B cell (primary cell): ENCODE data around the gene LMTK3. TPM values are rescaled to one million over a fixed set of nuclear protein-coding genes. Genes with fewer than 3 reads are reported as not detected.

ENCODE experiments used
- ATAC-seq: fragments of 200-7000 bp; cut with Tn5 transposase; one replicate; pipeline ENCODE4 v1.10.0; 2021; ENCODE audit warnings: low read depth, mild to moderate bottlenecking, moderate number of reproducible peaks, moderate library complexity
- CTCF ChIA-PET: fragments of 350-600 bp; sonication (Branson Sonifier 250); formaldehyde crosslinking; loops from one replicate; lab custom pipeline; 2021; ENCODE audit warnings: antibody characterized with exemption, inconsistent platforms; lab: Charles Lee
- POLR2A ChIA-PET: fragments of 350-600 bp; sonication (Branson Sonifier 250); formaldehyde crosslinking; loops from one replicate; lab custom pipeline; 2021; ENCODE audit warnings: antibody characterized with exemption; lab: Charles Lee
- DNase-seq: peaks from one replicate; pipeline ENCODE4 v3.0.0; 2013
- H2AFZ ChIP-seq: 2 replicates; pipeline ENCODE4 v1.6.1; 2012; ENCODE audit warnings: mild to moderate bottlenecking, low read depth, low read length; ENCODE audit not compliant: insufficient read depth, poor library complexity, severe bottlenecking
- H3K27ac ChIP-seq, 2 donors: 1 replicate in 1 of 2; 2 replicates in 1 of 2; pipeline ENCODE4 v1.5.1; 2012 to 2013; ENCODE audit warnings: low read length in 2 of 2, mild to moderate bottlenecking in 2 of 2, moderate library complexity in 1 of 2
- H3K27me3 ChIP-seq, 4 experiments: fragments of 200-600 bp in 1 of 4; sonication (generic) in 1 of 4; replicated peaks in 1 of 4; 1 replicate in 2 of 4; 2 replicates in 2 of 4; pipeline versions ENCODE4 v1.6.1 to v1.7.0; 2013 to 2016; ENCODE audit warnings: low read length in 3 of 4, mild to moderate bottlenecking in 2 of 4, mixed read lengths in 1 of 4, moderate library complexity in 1 of 4; ENCODE audit not compliant: insufficient read depth in 4 of 4, control insufficient read depth in 3 of 4; ENCODE audit errors: control extremely low read depth in 1 of 4
- H3K36me3 ChIP-seq, 2 experiments: replicated peaks in 1 of 2; 1 replicate in 1 of 2; 2 replicates in 1 of 2; pipeline versions ENCODE4 v1.6.1 to v1.7.1; 2013; ENCODE audit warnings: low read length in 1 of 2; ENCODE audit not compliant: insufficient read depth in 2 of 2, control insufficient read depth in 1 of 2; ENCODE audit errors: control extremely low read depth in 1 of 2, extremely low read depth in 1 of 2
- H3K4me1 ChIP-seq, 2 donors: fragments of 200-600 bp in 1 of 2; sonication (generic) in 1 of 2; 1 replicate in 1 of 2; 2 replicates in 1 of 2; pipeline versions ENCODE4 v1.5.1 to v1.6.1; 2013 to 2017; ENCODE audit warnings: low read length in 2 of 2; ENCODE audit not compliant: control insufficient read depth in 2 of 2, insufficient read depth in 2 of 2
- H3K4me2 ChIP-seq: replicated peaks from 2 replicates; pipeline ENCODE3; 2012; ENCODE audit warnings: mild to moderate bottlenecking, low read depth, low read length; ENCODE audit not compliant: poor library complexity, severe bottlenecking
- H3K4me3 ChIP-seq, 5 experiments: fragments of 200-600 bp in 1 of 5; sonication (generic) in 1 of 5; 1 replicate in 3 of 5; 2 replicates in 2 of 5; pipeline versions ENCODE4 v1.5.1 to v1.7.0; 2011 to 2016; ENCODE audit warnings: low read length in 4 of 5, mild to moderate bottlenecking in 4 of 5, low read depth in 2 of 5, control low read depth in 1 of 5, moderate library complexity in 1 of 5; ENCODE audit not compliant: insufficient read depth in 1 of 5; ENCODE audit errors: control extremely low read depth in 1 of 5, extremely low read depth in 1 of 5
- H3K79me2 ChIP-seq: fragments of 200-600 bp; sonication (generic); one replicate; pipeline ENCODE4 v1.6.0; 2016; ENCODE audit warnings: low read length; ENCODE audit not compliant: control insufficient read depth, insufficient read depth
- H3K9ac ChIP-seq: fragments of 200-600 bp; sonication (generic); 2 replicates; pipeline ENCODE4 v1.6.1; 2017; ENCODE audit warnings: mild to moderate bottlenecking, low read length, moderate library complexity
- H3K9me3 ChIP-seq, 3 donors: one replicate each; pipeline versions ENCODE4 v1.6.1 to v1.7.1; 2013; ENCODE audit warnings: low read length in 2 of 3; ENCODE audit not compliant: control insufficient read depth in 2 of 3, insufficient read depth in 1 of 3; ENCODE audit errors: control extremely low read depth in 1 of 3
- H4K20me1 ChIP-seq: 2 replicates; pipeline ENCODE4 v1.6.0; 2012; ENCODE audit warnings: mild to moderate bottlenecking, low read length; ENCODE audit not compliant: insufficient read depth, control insufficient read depth, poor library complexity, severe bottlenecking
- H3K27ac Mint-ChIP-seq: one replicate; pipeline ENCODE4 v1.8.0; 2021; ENCODE audit warnings: mixed read lengths
- H3K27me3 Mint-ChIP-seq: one replicate; pipeline ENCODE4 v1.8.0; 2021; ENCODE audit warnings: mixed read lengths
- H3K4me1 Mint-ChIP-seq: one replicate; pipeline ENCODE4 v1.8.0; 2021; ENCODE audit warnings: mixed read lengths
- H3K4me3 Mint-ChIP-seq: one replicate; pipeline ENCODE4 v1.8.0; 2021; ENCODE audit warnings: mixed read lengths
- H3K9me3 Mint-ChIP-seq: one replicate; pipeline ENCODE4 v1.8.0; 2022; ENCODE audit warnings: mixed read lengths; ENCODE audit not compliant: insufficient read depth
- EZH2 ChIP-seq: IDR thresholded peaks from 2 replicates; pipeline ENCODE4 v1.6.1; 2012; ENCODE audit warnings: borderline replicate concordance, low read depth, mild to moderate bottlenecking, moderate library complexity, low read length; ENCODE audit not compliant: insufficient read depth, poor library complexity, severe bottlenecking
- WGBS: methylation state at CpG from one replicate; pipeline ENCODE4 v1.1.5; 2013; ENCODE audit warnings: missing lambda C conversion rate; ENCODE audit not compliant: insufficient coverage; 5-methylcytosine and 5-hydroxymethylcytosine counted together
- intact Hi-C: fragments of 100-400 bp; cut with micrococcal nuclease; formaldehyde crosslinking; loops from one replicate; pipeline ENCODE4 v1.10.0; 2022
- polyA plus RNA-seq: library from polyadenylated mRNA; depleted of rRNA; stranded (reverse); fragments of >200 nt; gene quantifications from 2 replicates; pipeline ENCODE4 v1.2.3, GENCODE V29; 2012
- total RNA-seq, 2 donors: library from RNA; stranded (reverse); fragments of 120-200 nt in 1 of 2; gene quantifications; 1 replicate in 1 of 2; 2 replicates in 1 of 2; pipeline versions ENCODE4 v1.2.3 to v1.2.4, GENCODE V29; 2013 to 2022
- TF ChIP-seq, protein P1 (sequence below): fragments of 200-600 bp; IDR thresholded peaks from one replicate; pipeline ENCODE4 v1.8.0; 2022; ENCODE audit warnings: antibody characterized with exemption, mild to moderate bottlenecking

LMTK3 gene
- total and polyA plus RNA-seq, 2 donors (not counting 1 experiment from before 2014, with no cell fraction given) = 0.19 to 1.6 TPM

DNA sequence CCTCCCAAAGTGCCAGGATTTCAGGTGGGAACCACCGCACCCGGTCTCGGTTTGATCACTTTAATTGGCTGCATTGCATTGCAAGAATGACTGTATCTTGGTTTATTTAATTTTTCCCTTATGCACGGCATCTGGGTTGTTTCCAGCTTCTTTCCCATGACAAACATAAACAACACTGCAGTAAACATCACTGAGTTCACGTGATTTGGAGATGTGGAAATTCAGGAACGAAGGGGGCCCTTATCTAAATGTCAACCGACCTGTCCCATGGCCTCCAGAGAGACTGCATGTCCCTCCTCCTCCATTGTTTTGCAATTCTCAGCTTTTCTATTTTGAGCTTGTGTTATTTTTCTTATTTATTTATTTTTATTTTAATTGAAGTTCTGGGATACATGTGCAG is 25.9 kb upstream of the LMTK3 start:
- Histone ChIP-seq H3K9me3 (no peaks in the 10 kb centered on the region), H3K27me3 (no peaks in the 10 kb centered on the region), H2AFZ (no peak overlapping the region), H3K4me2 (no peak overlapping the region), H3K36me3 (no peaks in the 10 kb centered on the region), H3K9ac (no peak overlapping the region), H3K27ac (no peak overlapping the region), H4K20me1 (no peaks in the 10 kb centered on the region), H3K4me3 (no peak overlapping the region), H3K79me2 (no peaks in the 10 kb centered on the region), H3K4me1 (no peaks in the 10 kb centered on the region)
- intact Hi-C loops = no loop called here
- Mint-ChIP-seq H3K9me3 (no peaks in the 10 kb centered on the region), H3K4me3 (no peak overlapping the region), H3K4me1 (no peaks in the 10 kb centered on the region), H3K27me3 (peaks cover 4% of the 10 kb centered on the region), H3K27ac (no peak overlapping the region)
- TF ChIP-seq, protein P1, sequence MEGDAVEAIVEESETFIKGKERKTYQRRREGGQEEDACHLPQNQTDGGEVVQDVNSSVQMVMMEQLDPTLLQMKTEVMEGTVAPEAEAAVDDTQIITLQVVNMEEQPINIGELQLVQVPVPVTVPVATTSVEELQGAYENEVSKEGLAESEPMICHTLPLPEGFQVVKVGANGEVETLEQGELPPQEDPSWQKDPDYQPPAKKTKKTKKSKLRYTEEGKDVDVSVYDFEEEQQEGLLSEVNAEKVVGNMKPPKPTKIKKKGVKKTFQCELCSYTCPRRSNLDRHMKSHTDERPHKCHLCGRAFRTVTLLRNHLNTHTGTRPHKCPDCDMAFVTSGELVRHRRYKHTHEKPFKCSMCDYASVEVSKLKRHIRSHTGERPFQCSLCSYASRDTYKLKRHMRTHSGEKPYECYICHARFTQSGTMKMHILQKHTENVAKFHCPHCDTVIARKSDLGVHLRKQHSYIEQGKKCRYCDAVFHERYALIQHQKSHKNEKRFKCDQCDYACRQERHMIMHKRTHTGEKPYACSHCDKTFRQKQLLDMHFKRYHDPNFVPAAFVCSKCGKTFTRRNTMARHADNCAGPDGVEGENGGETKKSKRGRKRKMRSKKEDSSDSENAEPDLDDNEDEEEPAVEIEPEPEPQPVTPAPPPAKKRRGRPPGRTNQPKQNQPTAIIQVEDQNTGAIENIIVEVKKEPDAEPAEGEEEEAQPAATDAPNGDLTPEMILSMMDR = no peak
- no peak for TF ChIP-seq EZH2
- DNase-seq (no peak), ATAC-seq (no peak)
- CTCF ChIA-PET = interaction anchor here (0.6 kb wide), 1 partner anchor 29 kb away, joined by 3 read pairs; no protein-coding TSS in a partner anchor
- WGBS = no CpG with 5 or more reads among the region's 7 CpGs
- POLR2A ChIA-PET = no interaction called here

DNA sequence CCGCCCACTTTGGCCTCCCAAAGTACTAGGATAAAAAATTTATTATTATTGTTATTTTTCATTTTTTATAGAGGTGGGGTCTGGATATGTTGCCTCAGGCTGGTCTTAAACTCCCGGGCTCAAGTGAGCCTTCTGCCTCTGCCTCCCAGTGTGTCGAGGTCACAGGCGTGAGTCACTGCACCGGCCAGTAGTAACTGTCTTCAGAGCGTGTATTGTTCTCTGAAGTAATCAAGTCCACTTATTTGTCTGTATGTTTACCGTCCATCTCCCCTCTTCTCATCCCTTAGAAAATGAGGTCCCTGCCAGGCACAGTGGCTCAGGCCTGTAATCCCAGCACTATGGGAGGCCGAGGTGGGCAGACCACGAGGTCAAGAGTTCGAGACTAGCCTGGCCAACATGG is 22.1 kb upstream of the LMTK3 start:
- H3K9ac ChIP-seq = no peak overlapping the region
- CTCF ChIA-PET = no interaction called here
- no peaks in the 10 kb centered on the region for H3K9me3 Mint-ChIP-seq
- H3K27ac ChIP-seq = no peak overlapping the region
- H4K20me1 ChIP-seq = no peaks in the 10 kb centered on the region
- ATAC-seq = no peak
- no peak overlapping the region for H2AFZ ChIP-seq
- no peak overlapping the region for H3K4me2 ChIP-seq
- H3K4me1 Mint-ChIP-seq = no peaks in the 10 kb centered on the region
- TF ChIP-seq, protein P1 = no peak
- TF ChIP-seq EZH2 = no peak
- no peak for DNase-seq
- no peaks in the 10 kb centered on the region for H3K36me3 ChIP-seq
- H3K4me3 Mint-ChIP-seq = no peak overlapping the region
- H3K9me3 ChIP-seq = peaks cover 0 to 9% (median 6%) of the 10 kb centered on the region in 3 donors
- peaks cover 11% of the 10 kb centered on the region for H3K27me3 Mint-ChIP-seq
- no peaks in the 10 kb centered on the region for H3K79me2 ChIP-seq
- POLR2A ChIA-PET = no interaction called here
- H3K27me3 ChIP-seq = peaks cover 0 to 5% (median 0%) of the 10 kb centered on the region in 4 experiments
- no peak overlapping the region for H3K4me3 ChIP-seq
- H3K27ac Mint-ChIP-seq = no peak overlapping the region
- intact Hi-C loops = no loop called here
- WGBS = 94% methylated on average over 7 of the region's 10 CpGs
- H3K4me1 ChIP-seq = no peaks in the 10 kb centered on the region
